ENCODE results near the gene TNFRSF11A. TPM values are rescaled to one million over a fixed set of nuclear protein-coding genes. Genes with fewer than 3 reads are reported as not detected.
A peak's percentile ranks its signal among the peaks of the same experiment; 100 is the strongest.

The TNFRSF11A gene
- total RNA-seq: under 0.01 TPM in 2 replicates

DNA sequence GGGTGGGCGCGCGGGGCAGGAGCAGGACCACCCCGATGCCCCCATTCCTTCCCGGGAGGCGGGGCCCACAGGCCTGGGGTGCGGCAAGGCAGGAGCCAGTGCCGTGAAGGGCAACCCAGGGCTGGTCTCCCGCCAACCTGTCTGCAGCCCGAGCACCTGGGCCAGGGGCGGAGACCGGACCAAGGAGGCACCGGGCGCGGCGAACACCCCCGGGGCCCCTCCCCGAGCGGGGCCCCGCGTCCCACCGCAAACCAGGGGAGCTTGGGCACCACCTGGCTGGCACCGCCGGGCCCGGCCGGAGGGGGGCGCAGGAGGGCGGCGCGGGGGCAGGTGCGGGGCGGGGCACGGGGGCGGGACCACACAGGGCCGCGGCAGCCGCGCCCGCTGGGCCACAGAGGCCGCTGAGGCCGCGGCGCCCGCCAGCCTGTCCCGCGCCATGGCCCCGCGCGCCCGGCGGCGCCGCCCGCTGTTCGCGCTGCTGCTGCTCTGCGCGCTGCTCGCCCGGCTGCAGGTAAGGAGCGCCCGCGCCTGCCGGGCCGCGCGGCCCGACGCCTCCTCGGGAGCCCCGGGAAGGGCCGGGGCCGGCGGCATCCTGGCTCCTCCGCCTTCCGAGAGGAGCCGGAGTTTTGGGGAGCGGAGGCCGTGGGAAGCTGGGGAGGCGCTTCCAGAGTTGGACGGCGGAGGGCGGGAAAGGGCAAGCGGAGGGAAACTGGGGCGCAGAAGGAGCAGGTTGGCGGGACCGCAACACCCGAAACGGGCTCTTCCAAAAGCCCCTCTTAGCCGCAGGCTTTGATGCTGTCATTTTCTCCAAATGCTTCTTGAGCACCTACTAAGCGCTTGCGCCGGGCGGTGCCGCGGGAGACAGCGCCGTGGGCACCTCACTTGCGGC, at the start of gene TNFRSF11A:
Gene TNFRSF11A (plus strand): TSS at position 394 of the 889 bp plus-strand sequence. CDS start 43 bp downstream, at position 437.
- TF ChIP-seq, protein P1, sequence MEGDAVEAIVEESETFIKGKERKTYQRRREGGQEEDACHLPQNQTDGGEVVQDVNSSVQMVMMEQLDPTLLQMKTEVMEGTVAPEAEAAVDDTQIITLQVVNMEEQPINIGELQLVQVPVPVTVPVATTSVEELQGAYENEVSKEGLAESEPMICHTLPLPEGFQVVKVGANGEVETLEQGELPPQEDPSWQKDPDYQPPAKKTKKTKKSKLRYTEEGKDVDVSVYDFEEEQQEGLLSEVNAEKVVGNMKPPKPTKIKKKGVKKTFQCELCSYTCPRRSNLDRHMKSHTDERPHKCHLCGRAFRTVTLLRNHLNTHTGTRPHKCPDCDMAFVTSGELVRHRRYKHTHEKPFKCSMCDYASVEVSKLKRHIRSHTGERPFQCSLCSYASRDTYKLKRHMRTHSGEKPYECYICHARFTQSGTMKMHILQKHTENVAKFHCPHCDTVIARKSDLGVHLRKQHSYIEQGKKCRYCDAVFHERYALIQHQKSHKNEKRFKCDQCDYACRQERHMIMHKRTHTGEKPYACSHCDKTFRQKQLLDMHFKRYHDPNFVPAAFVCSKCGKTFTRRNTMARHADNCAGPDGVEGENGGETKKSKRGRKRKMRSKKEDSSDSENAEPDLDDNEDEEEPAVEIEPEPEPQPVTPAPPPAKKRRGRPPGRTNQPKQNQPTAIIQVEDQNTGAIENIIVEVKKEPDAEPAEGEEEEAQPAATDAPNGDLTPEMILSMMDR (IDR thresholded peaks at IDR 0.05; ENCODE audit: extremely low read depth, low read depth, low read length): no peak
- Histone ChIP-seq H2AFZ (ENCODE audit: low read length) (peak within 1 kb of the TSS; percentile 77), H3K36me3 (ENCODE audit: insufficient read depth, low read length) (no peaks in the 10 kb centered on the region), H4K20me1 (ENCODE audit: insufficient read depth, low read length) (no peaks in the 10 kb centered on the region), H3K4me1 (ENCODE audit: insufficient read depth, low read length) (peaks cover 24% of the 10 kb centered on the region), H3K27me3 (ENCODE audit: insufficient read depth, low read length) (peaks cover 71% of the 10 kb centered on the region), H3K27ac (ENCODE audit: low read depth, low read length) (no peak within 1 kb of the TSS), H3K4me2 (ENCODE audit: insufficient read depth, low read length) (peak within 1 kb of the TSS; percentile 80), H3K9me3 (ENCODE audit: low read depth, low read length) (no peaks in the 10 kb centered on the region), H3K79me2 (ENCODE audit: insufficient read depth, low read length) (no peaks in the 10 kb centered on the region), H3K4me3 (ENCODE audit: insufficient read depth, low read length) (peak within 1 kb of the TSS; percentile 57)
- DNase-seq (ENCODE audit: insufficient read length, low spot score, missing footprints): no peak

DNA sequence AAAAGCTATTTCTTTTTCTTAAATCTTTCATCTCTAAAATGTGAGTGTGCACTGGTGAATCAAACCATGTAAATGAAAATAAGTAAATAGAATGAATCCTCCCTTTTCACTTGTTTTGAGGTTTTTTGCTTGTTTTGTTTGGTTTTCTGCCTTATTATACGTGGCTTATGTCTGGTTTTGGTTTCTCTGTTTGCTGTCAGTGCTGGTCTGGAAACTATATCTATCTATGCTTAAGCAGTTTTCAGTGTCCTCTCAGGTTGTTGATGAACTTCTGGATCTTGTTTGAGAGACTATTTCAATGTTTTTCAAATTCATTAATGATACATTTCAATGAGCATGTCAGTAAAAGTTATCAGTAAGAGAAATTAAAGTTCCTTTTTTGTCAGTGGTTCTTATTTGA, 48.1 kb upstream of the TNFRSF11A start:
- DNase-seq (ENCODE audit: insufficient read length, low spot score, missing footprints): no peak
- Histone ChIP-seq H3K79me2 (ENCODE audit: insufficient read depth, low read length) (no peaks in the 10 kb centered on the region), H3K4me1 (ENCODE audit: insufficient read depth, low read length) (peaks cover 24% of the 10 kb centered on the region), H3K4me3 (ENCODE audit: insufficient read depth, low read length) (no peak overlapping the region), H3K27me3 (ENCODE audit: insufficient read depth, low read length) (no peaks in the 10 kb centered on the region), H4K20me1 (ENCODE audit: insufficient read depth, low read length) (no peaks in the 10 kb centered on the region), H3K4me2 (ENCODE audit: insufficient read depth, low read length) (peak overlapping the region; percentile 31), H3K9me3 (ENCODE audit: low read depth, low read length) (no peaks in the 10 kb centered on the region), H3K27ac (ENCODE audit: low read depth, low read length) (no peak overlapping the region), H3K36me3 (ENCODE audit: insufficient read depth, low read length) (no peaks in the 10 kb centered on the region), H2AFZ (ENCODE audit: low read length) (no peak overlapping the region)
- TF ChIP-seq, protein P1 (IDR thresholded peaks at IDR 0.05; ENCODE audit: extremely low read depth, low read depth, low read length): no peak

DNA sequence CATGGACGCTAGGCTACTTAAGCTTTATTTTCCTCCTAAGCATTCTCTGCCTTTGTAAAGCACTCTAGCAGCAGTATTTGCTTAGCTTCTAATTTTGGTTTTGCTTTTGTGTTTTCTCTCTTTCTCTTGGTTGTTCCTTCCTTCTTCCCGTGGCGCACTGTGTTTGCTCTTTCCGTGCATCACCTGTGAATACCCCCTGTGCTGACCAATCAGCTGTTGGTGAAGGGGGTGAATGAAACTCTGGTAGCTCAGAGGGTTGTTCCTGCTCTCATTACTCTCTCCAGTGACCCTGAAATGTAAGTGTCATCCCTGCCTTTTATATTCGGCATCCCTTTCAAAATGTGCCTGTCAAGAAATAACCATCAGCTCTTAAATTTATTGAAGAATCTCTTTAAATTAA, 45.5 kb upstream of the TNFRSF11A start:
- Histone ChIP-seq H3K79me2 (ENCODE audit: insufficient read depth, low read length) (no peaks in the 10 kb centered on the region), H3K27ac (ENCODE audit: low read depth, low read length) (no peak overlapping the region), H3K4me2 (ENCODE audit: insufficient read depth, low read length) (no peak overlapping the region), H3K4me1 (ENCODE audit: insufficient read depth, low read length) (peaks cover 35% of the 10 kb centered on the region), H3K9me3 (ENCODE audit: low read depth, low read length) (no peaks in the 10 kb centered on the region), H3K4me3 (ENCODE audit: insufficient read depth, low read length) (no peak overlapping the region), H3K36me3 (ENCODE audit: insufficient read depth, low read length) (no peaks in the 10 kb centered on the region), H3K27me3 (ENCODE audit: insufficient read depth, low read length) (no peaks in the 10 kb centered on the region), H4K20me1 (ENCODE audit: insufficient read depth, low read length) (no peaks in the 10 kb centered on the region), H2AFZ (ENCODE audit: low read length) (no peak overlapping the region)
- TF ChIP-seq, protein P1 (IDR thresholded peaks at IDR 0.05; ENCODE audit: extremely low read depth, low read depth, low read length): no peak
- no peak for DNase-seq (ENCODE audit: insufficient read length, low spot score, missing footprints)

DNA sequence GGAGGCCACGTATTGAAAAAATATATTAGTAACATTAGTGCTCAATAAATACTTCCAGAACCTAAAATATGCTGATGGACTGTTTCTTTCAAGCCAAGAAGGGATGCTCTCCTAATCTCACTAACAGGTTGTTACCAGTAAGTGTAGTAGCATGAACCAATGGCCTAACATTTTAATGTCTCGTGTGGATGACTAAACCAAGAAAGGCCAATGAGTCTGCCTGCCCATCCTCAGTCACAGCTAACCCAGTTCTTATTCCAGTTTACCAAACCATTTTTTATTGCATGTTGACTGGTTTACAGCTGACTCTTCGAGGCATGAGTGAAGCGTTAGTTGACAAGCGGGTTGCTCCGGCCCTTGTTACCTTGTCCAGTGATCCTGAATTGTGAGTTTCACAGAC, 45.1 kb upstream of the TNFRSF11A start:
- Histone ChIP-seq H3K4me3 (ENCODE audit: insufficient read depth, low read length) (no peak overlapping the region), H3K4me1 (ENCODE audit: insufficient read depth, low read length) (peaks cover 35% of the 10 kb centered on the region), H3K27ac (ENCODE audit: low read depth, low read length) (no peak overlapping the region), H3K9me3 (ENCODE audit: low read depth, low read length) (no peaks in the 10 kb centered on the region), H3K27me3 (ENCODE audit: insufficient read depth, low read length) (no peaks in the 10 kb centered on the region), H2AFZ (ENCODE audit: low read length) (no peak overlapping the region), H4K20me1 (ENCODE audit: insufficient read depth, low read length) (no peaks in the 10 kb centered on the region), H3K4me2 (ENCODE audit: insufficient read depth, low read length) (no peak overlapping the region), H3K79me2 (ENCODE audit: insufficient read depth, low read length) (no peaks in the 10 kb centered on the region), H3K36me3 (ENCODE audit: insufficient read depth, low read length) (peaks cover under 1% of the 10 kb centered on the region)
- TF ChIP-seq, protein P1 (IDR thresholded peaks at IDR 0.05; ENCODE audit: extremely low read depth, low read depth, low read length): no peak
- DNase-seq (ENCODE audit: insufficient read length, low spot score, missing footprints): no peak

Measured in osteoblast (primary cell).